PC-3 (cell line): ENCODE measurements around the gene BARHL1.

ENCODE experiments used
- CTCF ChIP-seq: fragments of 300-600 bp; sonication (generic); conservative IDR thresholded peaks from 2 replicates; pipeline ENCODE4 v1.5.1; 2017; ENCODE audit warnings: antibody characterized with exemption, low read depth, mild to moderate bottlenecking, low read length
- EZH2phosphoT487 ChIP-seq: fragments of 300-600 bp; sonication (generic); IDR thresholded peaks from 2 replicates; pipeline ENCODE4 v1.6.1; 2018; ENCODE audit warnings: mild to moderate bottlenecking, antibody characterized with exemption, low read length, borderline replicate concordance

DNA sequence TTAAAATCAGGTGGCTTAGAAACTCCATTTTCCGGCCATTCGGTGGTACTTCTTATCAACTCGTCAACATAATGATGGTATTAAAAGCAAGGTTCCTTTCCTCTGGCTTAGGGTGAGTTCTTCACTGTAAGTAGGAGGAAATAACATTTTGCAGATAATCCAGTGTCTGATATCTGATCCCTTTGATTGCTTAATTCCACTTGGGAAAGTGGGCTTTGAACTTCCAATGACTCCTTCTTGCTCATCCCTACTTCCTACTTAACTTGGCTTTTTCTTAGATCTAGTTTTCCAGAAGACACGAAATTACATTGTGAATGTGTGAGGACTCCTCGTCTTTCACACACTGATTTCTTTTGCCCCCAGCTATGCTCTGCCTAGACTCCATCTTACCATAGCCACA is 55.8 kb downstream of the BARHL1 start:
- TF ChIP-seq CTCF, result no peak
- no peak for TF ChIP-seq EZH2phosphoT487
